Measurements from ENCODE around the gene PAH. TPM values are rescaled to one million over a fixed set of nuclear protein-coding genes. Genes with fewer than 3 reads are reported as not detected.

PAH gene
- total and polyA plus RNA-seq, 2 of the 8 experiments (the other 6 are each of a cell fraction or from before 2014, with no cell fraction given), result 3.9 to 9.0 TPM

- Histone ChIP-seq H4K5ac (ENCODE audit: insufficient read length, low read depth, low read length) (no peak overlapping the region), H3K4me1 (replicated peaks in 1 of 4; ENCODE audit: control insufficient read depth in 3 of 4, insufficient read depth in 4 of 4, low read length in 3 of 4) (peaks cover 0 to 2% (median 0%) of the 10 kb centered on the region in 4 experiments; a peak in 1 of 7 replicates), H3K4me3 (ENCODE audit: extremely low read depth in 1 of 4, insufficient read depth in 2 of 4, low read depth in 3 of 4, low read length in 4 of 4) (no peak overlapping the region), H3K4ac (replicated peaks; ENCODE audit: insufficient read length, low read depth, low read length) (no peak overlapping the region), H2BK20ac (ENCODE audit: low read length) (no peak overlapping the region), H2BK15ac (ENCODE audit: low read length) (no peak overlapping the region), H3K9ac (replicated peaks in 1 of 4; ENCODE audit: extremely low read depth in 1 of 4, low read depth in 3 of 4, low read length in 3 of 4) (no peak overlapping the region), H3K23ac (ENCODE audit: insufficient read length) (no peak overlapping the region), H3K27me3 (replicated peaks in 1 of 4; ENCODE audit: control insufficient read depth in 3 of 4, extremely low read depth in 1 of 4, insufficient read depth in 3 of 4, low read length in 3 of 4) (no peaks in the 10 kb centered on the region; a peak in 1 of 7 replicates), H4K91ac (replicated peaks; ENCODE audit: insufficient read length, low read length) (no peak overlapping the region), H3K23me2 (ENCODE audit: low read depth, low read length) (no peaks in the 10 kb centered on the region), H4K8ac (ENCODE audit: extremely low read depth, insufficient read depth, low read length) (no peak overlapping the region), H3K56ac (replicated peaks; ENCODE audit: insufficient read length, low read depth, low read length) (no peak overlapping the region), H3K4me2 (ENCODE audit: insufficient read depth in 1 of 2, low read depth in 2 of 2, low read length in 2 of 2) (no peak overlapping the region), H3K14ac (ENCODE audit: insufficient read length) (no peak overlapping the region), H3K79me1 (ENCODE audit: low read depth, low read length) (no peaks in the 10 kb centered on the region), H3K18ac (ENCODE audit: extremely low read depth, low read length) (no peak overlapping the region), H2BK5ac (ENCODE audit: low read depth, low read length) (no peak overlapping the region), H3K27ac (ENCODE audit: low read depth, low read length) (no peak overlapping the region), H3K36me3 (ENCODE audit: control insufficient read depth in 2 of 4, insufficient read depth in 4 of 4, low read length in 3 of 4) (no peaks in the 10 kb centered on the region), H3K9me3 (ENCODE audit: insufficient read depth in 2 of 2, low read depth in 1 of 2, low read length in 1 of 2) (no peaks in the 10 kb centered on the region), H2AFZ (ENCODE audit: low read length) (no peak overlapping the region), H3K79me2 (ENCODE audit: control insufficient read depth in 1 of 2, insufficient read depth in 2 of 2, low read length in 2 of 2) (no peaks in the 10 kb centered on the region), H2BK120ac (replicated peaks; ENCODE audit: low read depth, low read length) (no peak overlapping the region), H4K20me1 (replicated peaks in 1 of 2; ENCODE audit: control insufficient read depth in 1 of 2, insufficient read depth in 2 of 2, low read length in 2 of 2) (no peaks in the 10 kb centered on the region), H2AK5ac (ENCODE audit: low read depth, low read length) (no peak overlapping the region), H2BK12ac (ENCODE audit: low read depth, low read length) (no peak overlapping the region)
- ChIA-PET CTCF (ENCODE audit: partially characterized antibody) (interaction anchor here (0.6 to 4.2 kb wide), 4 partner anchors 12 to 55 kb away, joined by 3 to 25 read pairs (median 8); no protein-coding TSS in a partner anchor), POLR2A (ENCODE audit: partially characterized antibody) (interaction anchor here (0.6 kb wide), 1 partner anchor 28 kb away, joined by 3 read pairs; no protein-coding TSS in a partner anchor)
- no peak for DNase-seq (ENCODE audit: low read depth in 1 of 2, low spot score in 2 of 2)
- no peak for FAIRE-seq
- WGBS, 2 experiments (ENCODE audit: extremely low coverage in 1 of 2, insufficient coverage in 1 of 2, insufficient read length in 1 of 2, insufficient replicate concordance in 2 of 2, low coverage in 1 of 2, low lambda C conversion rate in 2 of 2, missing lambda C conversion rate in 1 of 2), result 90% methylated on average over 6 of the region's 6 CpGs; no CpG with 5 or more reads in 1 of the 2 experiments
- TF ChIP-seq RFX5 (IDR thresholded peaks at IDR 0.05; ENCODE audit: borderline replicate concordance, low read depth, low read length) (no peak), BCL11A (IDR thresholded peaks at IDR 0.05; ENCODE audit: low read depth in 2 of 2, low read length in 2 of 2) (no peak), CTCF (IDR thresholded peaks at IDR 0.05; ENCODE audit: control extremely low read depth in 1 of 3, insufficient read depth in 1 of 3, low read depth in 1 of 3, low read length in 3 of 3) (no peak), GABPA (IDR thresholded peaks at IDR 0.05; ENCODE audit: borderline replicate concordance, insufficient read depth, low read length) (no peak), CBX5 (IDR thresholded peaks at IDR 0.05; ENCODE audit: low read depth, low read length) (no peak), KDM4A (IDR thresholded peaks at IDR 0.05; ENCODE audit: low read depth, low read length, severe bottlenecking) (no peak), POU5F1 (IDR thresholded peaks at IDR 0.05; ENCODE audit: low read depth, low read length) (no peak), ASH2L (IDR thresholded peaks at IDR 0.05; ENCODE audit: low read length) (no peak), SIRT6 (IDR thresholded peaks at IDR 0.05; ENCODE audit: low read length) (no peak), TAF7 (optimal IDR thresholded peaks at IDR 0.05; ENCODE audit: borderline replicate concordance, low read depth, low read length) (no peak)
These were observed 51.0 kb downstream of the PAH start for GRCh38 chr12:102865821-102866615.

Data from H1 (cell line).